Activated naive CD4-positive, alpha-beta T cell treated with anti-CD3 and anti-CD28 coated beads, Interleukin-2, amount 50 U/mL, for 72 hours (primary cell): Measurements from ENCODE around the gene CLCN4. TPM values are rescaled to one million over a fixed set of nuclear protein-coding genes. Genes with fewer than 3 reads are reported as not detected.

Source experiments
- total RNA-seq, 2 donors: library from RNA; stranded (reverse); gene quantifications; one replicate each; pipeline ENCODE4 v1.2.3, GENCODE V29; 2022

The CLCN4 gene
- total RNA-seq, 2 donors from 2014 or later = not detected

Other genes starting within 250 kb of the CLCN4 start
- gene CLDN34, start 189.6 kb upstream of the CLCN4 start, total RNA-seq = not detected